H4 (cell line): ENCODE data around the gene P4HA2. TPM values are rescaled to one million over a fixed set of nuclear protein-coding genes. Genes with fewer than 3 reads are reported as not detected.

Source experiments
- DNase-seq: peaks from one replicate; pipeline ENCODE4 v3.0.0-alpha.2; 2015; ENCODE audit warnings: low spot score
- total RNA-seq: library from RNA; depleted of rRNA; stranded (reverse); fragments of >200 nt; shearing (Covaris generic); gene quantifications from 2 replicates; pipeline ENCODE4 v1.2.3, GENCODE V29; 2014; rRNA removed

The P4HA2 gene
- total RNA-seq, 1 experiment from 2014 or later: 83.5 TPM

- no peak for DNase-seq
Observed at GRCh38 chr5:132143148-132143547, 84.5 kb downstream of the P4HA2 start.

GRCh38 chr5:132142459-132142858 is 85.2 kb downstream of the P4HA2 start:
- no peak for DNase-seq

Other genes starting within 250 kb of the P4HA2 start
- gene ACSL6, start 216.2 kb downstream of the P4HA2 start, total RNA-seq: 0.43 and 0.46 TPM in 2 replicates
- gene IL3, start 167.2 kb downstream of the P4HA2 start, total RNA-seq: not detected in 2 replicates
- gene CSF2, start 154.1 kb downstream of the P4HA2 start, total RNA-seq: 0.37 TPM in 1 of 2 replicates, not detected in the other
- 79.8 and 96.0 TPM in 2 replicates for gene PDLIM4, start 29.8 kb upstream of the P4HA2 start, total RNA-seq
- gene SLC22A4, start 66.5 kb upstream of the P4HA2 start, total RNA-seq: 4.2 and 5.1 TPM in 2 replicates
- gene SLC22A5, start 141.9 kb upstream of the P4HA2 start, total RNA-seq: 6.9 and 9.6 TPM in 2 replicates